ENCODE measurements around the gene PCSK1. TPM values are rescaled to one million over a fixed set of nuclear protein-coding genes. Genes with fewer than 3 reads are reported as not detected.

Gene PCSK1
- total and polyA plus RNA-seq, 2 of the 8 experiments (the other 6 are each of a cell fraction or from before 2014, with no cell fraction given), result 1.3 to 3.2 TPM

GRCh38 chr5:96379896-96380295 is 53.2 kb downstream of the PCSK1 start:
- no peak overlapping the region for H3K23ac ChIP-seq (ENCODE audit: insufficient read length)
- CTCF ChIA-PET (ENCODE audit: partially characterized antibody), result interaction anchor here (0.6 kb wide), 1 partner anchor 359 kb away, joined by 5 read pairs; no protein-coding TSS in a partner anchor

More at GRCh38 chr5:96379896-96380295, 53.2 kb downstream of the PCSK1 start:
- H3K9me3 ChIP-seq (ENCODE audit: insufficient read depth in 2 of 2, low read depth in 1 of 2, low read length in 1 of 2), result no peaks in the 10 kb centered on the region
- no peaks in the 10 kb centered on the region for H3K79me2 ChIP-seq (ENCODE audit: control insufficient read depth in 1 of 2, insufficient read depth in 2 of 2, low read length in 2 of 2)
- no peak overlapping the region for H3K27ac ChIP-seq (ENCODE audit: low read depth, low read length)
- H3K56ac ChIP-seq (replicated peaks; ENCODE audit: insufficient read length, low read depth, low read length), result no peak overlapping the region
- no peak overlapping the region for H3K4ac ChIP-seq (replicated peaks; ENCODE audit: insufficient read length, low read depth, low read length)
- no peak overlapping the region for H2BK5ac ChIP-seq (ENCODE audit: low read depth, low read length)
- TF ChIP-seq MAFK (IDR thresholded peaks at IDR 0.05; ENCODE audit: low read depth, low read length) (0 out of 2 replicates have a peak, but pooled peaks have one; percentile 16), KDM4A (IDR thresholded peaks at IDR 0.05; ENCODE audit: low read depth, low read length, severe bottlenecking) (no peak), POLR2A (IDR thresholded peaks at IDR 0.05; ENCODE audit: control extremely low read depth in 1 of 2, low read depth in 2 of 2, low read length in 2 of 2) (no peak), EZH2 (IDR thresholded peaks at IDR 0.05; ENCODE audit: low read depth, low read length, severe bottlenecking) (no peak), BCL11A (IDR thresholded peaks at IDR 0.05; ENCODE audit: low read depth in 2 of 2, low read length in 2 of 2) (no peak), PHF8 (conservative IDR thresholded peaks at IDR 0.05; ENCODE audit: low read depth, low read length) (no peak)
- 95% methylated on average over 5 of the region's 5 CpGs; no CpG with 5 or more reads in 1 of the 2 experiments for WGBS, 2 experiments (ENCODE audit: extremely low coverage in 1 of 2, insufficient coverage in 1 of 2, insufficient read length in 1 of 2, insufficient replicate concordance in 2 of 2, low coverage in 1 of 2, low lambda C conversion rate in 2 of 2, missing lambda C conversion rate in 1 of 2)
- no peaks in the 10 kb centered on the region for H3K79me1 ChIP-seq (ENCODE audit: low read depth, low read length)
- H4K91ac ChIP-seq (replicated peaks; ENCODE audit: insufficient read length, low read length), result no peak overlapping the region
- no peak overlapping the region for H2BK120ac ChIP-seq (replicated peaks; ENCODE audit: low read depth, low read length)
- FAIRE-seq (no peak), DNase-seq (ENCODE audit: low read depth in 1 of 2, low spot score in 2 of 2) (no peak)
- H4K8ac ChIP-seq (ENCODE audit: extremely low read depth, insufficient read depth, low read length), result no peak overlapping the region
- H3K4me2 ChIP-seq (ENCODE audit: insufficient read depth in 1 of 2, low read depth in 2 of 2, low read length in 2 of 2), result no peak overlapping the region
- H4K20me1 ChIP-seq (replicated peaks in 1 of 2; ENCODE audit: control insufficient read depth in 1 of 2, insufficient read depth in 2 of 2, low read length in 2 of 2), result no peaks in the 10 kb centered on the region
- H3K14ac ChIP-seq (ENCODE audit: insufficient read length), result no peak overlapping the region
- H2AK5ac ChIP-seq (ENCODE audit: low read depth, low read length), result no peak overlapping the region
- H4K5ac ChIP-seq (ENCODE audit: insufficient read length, low read depth, low read length), result no peak overlapping the region
- no peaks in the 10 kb centered on the region for H3K27me3 ChIP-seq (replicated peaks in 1 of 4; ENCODE audit: control insufficient read depth in 3 of 4, extremely low read depth in 1 of 4, insufficient read depth in 3 of 4, low read length in 3 of 4)
- no peak overlapping the region for H2BK15ac ChIP-seq (ENCODE audit: low read length)
- no peak overlapping the region for H2BK20ac ChIP-seq (ENCODE audit: low read length)
- H3K23me2 ChIP-seq (ENCODE audit: low read depth, low read length), result no peaks in the 10 kb centered on the region; the same call in 1 of the 2 replicates
- 0 out of 7 replicates have a peak, but pooled peaks cover 0 to under 1% (median 0%) of the 10 kb centered on the region in 4 experiments for H3K4me1 ChIP-seq (replicated peaks in 1 of 4; ENCODE audit: control insufficient read depth in 3 of 4, insufficient read depth in 4 of 4, low read length in 3 of 4)
- H3K36me3 ChIP-seq (ENCODE audit: control insufficient read depth in 2 of 4, insufficient read depth in 4 of 4, low read length in 3 of 4), result no peaks in the 10 kb centered on the region
- no peak overlapping the region for H2AFZ ChIP-seq (ENCODE audit: low read length)
- H2BK12ac ChIP-seq (ENCODE audit: low read depth, low read length), result no peak overlapping the region
- H3K4me3 ChIP-seq (ENCODE audit: extremely low read depth in 1 of 4, insufficient read depth in 2 of 4, low read depth in 3 of 4, low read length in 4 of 4), result no peak overlapping the region
- no peak overlapping the region for H3K18ac ChIP-seq (ENCODE audit: extremely low read depth, low read length)
- no peak overlapping the region for H3K9ac ChIP-seq (replicated peaks in 1 of 4; ENCODE audit: extremely low read depth in 1 of 4, low read depth in 3 of 4, low read length in 3 of 4)
- POLR2A ChIA-PET (ENCODE audit: partially characterized antibody), result no interaction called here

Data from H1 (cell line).